ENCODE results near the gene TRIM24. TPM values are rescaled to one million over a fixed set of nuclear protein-coding genes. Genes with fewer than 3 reads are reported as not detected.

Gene TRIM24
- total RNA-seq, 4 donors from 2014 or later, result 13.5 to 21.1 (median 17.7) TPM

- 88 to 95% methylated on average over 1 of the region's 1 CpG for WGBS, 2 donors
- no peak for DNase-seq (ENCODE audit: low spot score in 2 of 2)
- no peak for TF ChIP-seq POLR2A (IDR thresholded peaks at IDR 0.05)
- intact Hi-C loops (cut with DNase I; ENCODE audit: low total_unique reads), result no loop called here
- H3K4me3 ChIP-seq (ENCODE audit: low read depth, poor library complexity, severe bottlenecking), result no peak overlapping the region
These were observed 162.8 kb downstream of the TRIM24 start for GRCh38 chr7:138622841-138623240.

DNA sequence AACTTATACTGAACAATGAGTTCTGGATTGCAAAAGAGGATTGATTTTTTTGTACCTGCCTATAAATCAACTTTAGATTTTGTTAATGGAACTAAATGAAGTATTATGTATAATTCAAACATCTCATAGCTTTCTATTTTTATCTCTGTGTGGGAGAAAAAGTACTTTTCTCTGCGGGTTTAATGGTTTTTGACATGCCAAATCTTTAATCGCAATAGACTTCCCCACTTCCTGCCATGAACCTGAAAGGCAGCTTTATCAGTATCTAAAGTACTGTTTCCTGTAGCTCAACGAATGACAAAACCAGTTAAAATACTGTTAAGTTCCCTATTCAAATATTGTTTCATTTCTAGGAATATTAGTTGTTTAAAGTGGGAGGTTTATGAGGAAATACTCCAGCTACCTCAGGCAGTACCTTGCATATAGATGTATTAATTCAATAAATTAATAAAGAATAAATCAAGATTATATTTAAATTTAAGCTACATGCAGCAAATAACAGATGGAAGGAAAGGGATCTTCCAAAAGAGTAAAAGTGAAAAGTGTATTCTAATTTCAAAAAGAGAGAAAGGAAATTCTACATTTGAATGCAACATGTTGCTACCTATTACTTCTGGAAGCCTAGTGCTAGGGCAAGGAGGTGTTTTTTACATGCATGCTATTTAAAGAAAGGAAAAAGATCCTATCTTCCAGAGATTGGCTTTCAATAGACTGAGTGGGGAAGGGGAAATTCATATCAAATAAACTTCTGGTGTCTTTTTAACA is 165.2 kb downstream of the TRIM24 start:
- no peak overlapping the region for H3K4me3 ChIP-seq (ENCODE audit: low read depth, poor library complexity, severe bottlenecking)
- no peak for DNase-seq (ENCODE audit: low spot score in 2 of 2)
- no peak for TF ChIP-seq CTCF (IDR thresholded peaks at IDR 0.05)
- TF ChIP-seq POLR2A (IDR thresholded peaks at IDR 0.05), result no peak
- intact Hi-C loops (cut with DNase I; ENCODE audit: low total_unique reads), result no loop called here
- 20 to 21% methylated on average over 3 of the region's 3 CpGs for WGBS, 2 donors

DNA sequence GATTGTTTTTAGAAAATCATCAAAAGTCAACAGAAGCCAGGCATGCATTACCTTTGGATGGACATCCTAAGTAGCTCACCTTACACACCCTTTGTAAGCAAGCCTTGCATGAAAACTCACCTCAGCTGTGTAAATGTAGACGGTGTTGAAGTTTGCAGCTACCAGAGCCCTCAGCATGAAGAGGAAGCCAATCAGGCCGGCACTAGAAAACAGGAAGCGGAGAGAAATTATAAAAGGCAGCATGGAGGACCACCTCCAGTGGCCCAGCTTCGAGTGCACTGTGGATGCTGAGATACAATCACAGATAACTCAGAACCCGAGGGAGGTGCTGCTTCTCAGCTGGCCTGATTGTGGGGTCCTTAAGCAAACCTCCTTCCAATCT is 165.8 kb downstream of the TRIM24 start:
- H3K4me3 ChIP-seq (ENCODE audit: low read depth, poor library complexity, severe bottlenecking), result no peak overlapping the region
- no peak for DNase-seq (ENCODE audit: low spot score in 2 of 2)
- 63 to 69% methylated on average over 5 of the region's 5 CpGs for WGBS, 2 donors
- intact Hi-C loops (cut with DNase I; ENCODE audit: low total_unique reads), result no loop called here
- no peak for TF ChIP-seq POLR2A (IDR thresholded peaks at IDR 0.05)
- TF ChIP-seq CTCF (IDR thresholded peaks at IDR 0.05), result no peak

GRCh38 chr7:138626846-138627245 is 166.8 kb downstream of the TRIM24 start:
- no peak for DNase-seq (ENCODE audit: low spot score in 2 of 2)
- TF ChIP-seq POLR2A (IDR thresholded peaks at IDR 0.05) (no peak), CTCF (IDR thresholded peaks at IDR 0.05) (no peak)
- 45 to 49% methylated on average over 2 of the region's 2 CpGs for WGBS, 2 donors
- no peak overlapping the region for H3K4me3 ChIP-seq (ENCODE audit: low read depth, poor library complexity, severe bottlenecking)
- intact Hi-C loops (cut with DNase I; ENCODE audit: low total_unique reads), result no loop called here

GRCh38 chr7:138627361-138627760 is 167.3 kb downstream of the TRIM24 start:
- TF ChIP-seq CTCF (IDR thresholded peaks at IDR 0.05) (no peak), POLR2A (IDR thresholded peaks at IDR 0.05) (no peak)
- DNase-seq (ENCODE audit: low spot score in 2 of 2), result no peak
- WGBS, 2 donors, result 65 to 70% methylated on average over 6 of the region's 6 CpGs
- H3K4me3 ChIP-seq (ENCODE audit: low read depth, poor library complexity, severe bottlenecking), result no peak overlapping the region
- intact Hi-C loops (cut with DNase I; ENCODE audit: low total_unique reads), result no loop called here

DNA sequence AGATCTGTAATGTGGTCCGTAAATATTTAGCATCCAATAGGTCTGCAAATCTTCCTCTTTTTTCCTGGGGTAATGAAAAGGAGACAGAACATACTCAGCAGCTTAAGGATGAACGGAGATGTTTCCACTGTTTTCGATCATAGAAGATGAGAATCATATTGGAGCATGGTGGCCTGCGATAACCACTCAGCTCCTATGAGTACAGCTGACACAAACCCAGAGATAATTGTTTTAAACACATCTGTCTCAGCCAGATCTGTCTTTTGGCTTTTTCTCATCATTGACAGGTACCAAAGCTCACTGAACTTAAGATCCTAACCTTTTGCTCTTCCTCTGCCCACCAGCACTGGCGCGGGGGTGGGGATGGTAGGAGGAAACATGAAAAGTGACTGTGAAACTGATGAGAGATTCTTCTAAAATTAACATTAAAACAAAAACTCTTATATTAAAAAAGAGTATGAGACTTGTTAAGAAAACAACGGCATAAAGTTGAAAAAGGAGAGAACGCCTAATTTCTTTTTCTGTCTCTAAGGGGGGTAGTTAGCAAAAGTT is 170.1 kb downstream of the TRIM24 start:
- intact Hi-C loops (cut with DNase I; ENCODE audit: low total_unique reads), result no loop called here
- DNase-seq (ENCODE audit: low spot score in 2 of 2), result no peak
- no peak overlapping the region for H3K4me3 ChIP-seq (ENCODE audit: low read depth, poor library complexity, severe bottlenecking)
- TF ChIP-seq POLR2A (IDR thresholded peaks at IDR 0.05) (no peak), CTCF (IDR thresholded peaks at IDR 0.05) (no peak)
- WGBS, 2 donors, result 87 to 91% methylated on average over 8 of the region's 8 CpGs
